Activated naive CD8-positive, alpha-beta T cell treated with anti-CD3 and anti-CD28 coated beads, Interleukin-2, amount 10 ng/mL, durations not matched to agents 7 days and 5 days (primary cell): ENCODE data around the gene LAMA5. TPM values are rescaled to one million over a fixed set of nuclear protein-coding genes. Genes with fewer than 3 reads are reported as not detected.

Experiments
- ATAC-seq: fragments of 150-1000 bp; cut with Tn5 transposase; one replicate; pipeline ENCODE4 v1.10.0; 2021; ENCODE audit warnings: low read depth, moderate library complexity
- POLR2A ChIA-PET: fragments of 350-600 bp; sonication (Branson Sonifier 250); formaldehyde crosslinking; loops from one replicate; lab custom pipeline; 2021; ENCODE audit warnings: antibody characterized with exemption; lab: Charles Lee
- DNase-seq: peaks from one replicate; pipeline ENCODE4 v3.0.0; 2021
- H3K27ac Mint-ChIP-seq: one replicate; pipeline ENCODE4 v1.8.0; 2022; ENCODE audit warnings: mild to moderate bottlenecking, mixed read lengths
- H3K27me3 Mint-ChIP-seq: one replicate; pipeline ENCODE4 v1.8.0; 2022; ENCODE audit warnings: mild to moderate bottlenecking, moderate library complexity, mixed read lengths
- H3K36me3 Mint-ChIP-seq: one replicate; pipeline ENCODE4 v1.8.0; 2021; ENCODE audit warnings: mild to moderate bottlenecking, mixed read lengths
- H3K4me1 Mint-ChIP-seq: one replicate; pipeline ENCODE4 v1.8.0; 2021; ENCODE audit warnings: mixed read lengths
- H3K4me3 Mint-ChIP-seq: one replicate; pipeline ENCODE4 v1.8.0; 2022; ENCODE audit warnings: mild to moderate bottlenecking, moderate library complexity, mixed read lengths
- H3K9me3 Mint-ChIP-seq: one replicate; pipeline ENCODE4 v1.8.0; 2021; ENCODE audit warnings: mixed read lengths
- total RNA-seq, 2 experiments: library from RNA; stranded (reverse); gene quantifications; one replicate each; pipeline ENCODE4 v1.2.3, GENCODE V29; 2021

The LAMA5 gene
- total RNA-seq, 2 experiments from 2014 or later = 0.54 to 0.80 TPM

DNA sequence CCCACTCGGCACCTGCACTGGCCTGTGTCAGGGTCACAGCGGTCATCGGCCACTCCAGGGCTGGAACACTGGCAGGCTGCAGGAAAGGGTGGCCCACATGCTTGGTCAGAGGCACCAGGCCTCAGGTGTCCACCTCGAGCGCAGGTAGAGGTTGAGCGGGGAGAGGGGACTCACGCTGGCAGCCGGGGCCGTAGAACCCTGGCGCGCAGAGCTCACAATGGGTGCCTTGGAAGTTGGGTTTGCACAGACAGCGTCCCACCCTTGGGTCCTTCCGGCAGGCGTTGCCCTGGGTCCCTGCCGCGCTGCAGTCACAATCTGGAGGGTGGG, 28.9 kb downstream of the LAMA5 start:
- POLR2A ChIA-PET = no interaction called here
- peaks cover 1% of the 10 kb centered on the region for H3K27me3 Mint-ChIP-seq
- H3K36me3 Mint-ChIP-seq = peaks cover 1% of the 10 kb centered on the region
- H3K27ac Mint-ChIP-seq = no peak overlapping the region
- no peaks in the 10 kb centered on the region for H3K9me3 Mint-ChIP-seq
- ATAC-seq (no peak), DNase-seq (no peak)
- H3K4me3 Mint-ChIP-seq = no peak overlapping the region
- no peaks in the 10 kb centered on the region for H3K4me1 Mint-ChIP-seq

DNA sequence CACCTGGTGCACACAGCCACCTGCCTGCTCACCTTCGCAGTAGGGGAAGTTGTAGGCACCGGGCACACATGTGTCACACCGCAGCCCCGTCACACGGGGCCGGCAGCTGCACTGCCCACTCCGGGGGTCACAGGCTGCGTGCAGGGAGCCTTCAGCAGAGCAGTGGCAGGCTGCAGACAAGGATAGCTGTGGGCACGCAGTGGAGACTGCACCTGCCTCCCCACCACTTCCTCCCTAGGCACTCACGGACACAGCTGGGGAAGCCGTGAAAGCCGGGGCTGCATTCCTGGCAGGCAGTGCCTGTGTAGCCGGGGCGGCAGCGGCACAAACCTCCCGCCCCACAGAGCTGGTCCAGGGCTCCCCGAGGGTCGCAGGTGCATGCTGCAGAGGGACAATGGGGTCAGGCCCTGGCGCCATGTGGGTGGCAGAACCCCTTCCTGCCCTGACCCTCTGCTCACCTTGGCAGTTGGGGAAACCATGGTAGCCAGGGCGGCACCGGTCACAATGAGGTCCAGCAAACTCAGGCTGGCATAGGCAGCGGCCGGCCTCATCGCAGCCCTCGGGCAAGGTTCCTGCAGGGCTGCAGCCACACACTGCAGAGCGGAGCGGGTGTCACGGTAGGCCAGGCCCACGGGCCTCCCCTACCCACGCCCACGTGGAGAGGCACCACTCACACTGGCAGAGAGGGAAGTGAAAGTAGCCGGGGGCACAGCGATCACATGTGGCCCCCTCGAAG, 29.4 kb downstream of the LAMA5 start:
- DNase-seq (no peak), ATAC-seq (peak; percentile 46)
- Mint-ChIP-seq H3K4me3 (no peak overlapping the region), H3K27me3 (peaks cover 1% of the 10 kb centered on the region), H3K9me3 (no peaks in the 10 kb centered on the region), H3K4me1 (no peaks in the 10 kb centered on the region), H3K36me3 (peaks cover 1% of the 10 kb centered on the region), H3K27ac (no peak overlapping the region)
- POLR2A ChIA-PET = no interaction called here

DNA sequence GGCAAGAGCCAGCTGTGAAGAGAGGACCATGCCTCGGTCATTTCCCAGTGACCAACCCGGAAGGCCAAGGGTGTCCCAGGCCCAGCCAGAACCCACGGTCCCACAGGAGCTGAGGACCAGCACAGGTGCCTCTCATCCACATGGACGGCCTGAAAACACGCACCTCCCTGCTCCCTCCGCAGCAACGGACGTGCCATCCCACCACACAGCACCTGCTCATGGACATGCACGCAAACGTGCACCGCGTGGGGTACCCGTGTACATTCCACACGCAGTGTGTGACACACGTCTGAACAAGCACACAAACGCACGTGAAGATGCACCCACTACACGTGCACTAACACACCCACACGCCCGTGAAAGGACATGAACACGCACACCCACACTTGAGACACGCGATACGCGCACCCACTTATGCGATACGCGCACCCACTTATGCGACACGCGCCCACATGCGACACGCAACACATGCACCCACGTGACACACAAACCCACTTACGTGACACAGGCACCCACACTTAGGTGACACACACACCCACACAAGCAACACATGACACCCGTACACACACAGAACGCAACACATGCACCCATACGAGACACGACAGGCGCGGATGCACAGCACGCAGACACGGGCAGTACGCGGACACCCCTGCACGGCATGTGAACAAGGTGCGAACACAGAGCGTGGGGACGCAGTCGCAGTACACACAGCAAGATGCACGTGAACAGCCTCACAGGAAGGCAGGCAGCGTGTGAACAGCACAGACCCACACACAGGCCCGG, 30.1 kb downstream of the LAMA5 start:
- H3K27ac Mint-ChIP-seq = no peak overlapping the region
- DNase-seq (no peak), ATAC-seq (no peak)
- POLR2A ChIA-PET = no interaction called here
- H3K4me3 Mint-ChIP-seq = no peak overlapping the region
- peaks cover 1% of the 10 kb centered on the region for H3K27me3 Mint-ChIP-seq
- no peaks in the 10 kb centered on the region for H3K4me1 Mint-ChIP-seq
- H3K36me3 Mint-ChIP-seq = peaks cover 1% of the 10 kb centered on the region
- no peaks in the 10 kb centered on the region for H3K9me3 Mint-ChIP-seq

DNA sequence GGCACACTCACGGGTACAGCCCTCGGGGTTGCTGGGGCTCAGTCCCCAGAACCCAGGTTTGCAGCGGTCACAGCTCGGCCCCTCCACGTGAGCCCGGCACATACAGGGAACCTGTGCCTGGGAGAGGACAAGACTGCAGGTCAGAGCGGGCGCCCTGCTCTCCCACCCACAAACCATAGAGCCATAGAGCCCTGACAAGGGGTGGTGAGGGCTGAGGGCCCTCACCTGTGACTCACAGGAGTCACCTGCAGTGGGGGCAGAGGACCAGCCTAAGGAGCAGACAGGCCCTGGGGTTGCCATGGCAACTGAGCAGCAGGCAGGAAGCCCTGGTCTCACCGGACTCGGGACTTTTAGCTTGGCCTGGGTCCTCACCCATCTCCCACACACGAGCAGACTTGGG, 30.8 kb downstream of the LAMA5 start:
- H3K27me3 Mint-ChIP-seq = peaks cover 1% of the 10 kb centered on the region
- POLR2A ChIA-PET = no interaction called here
- DNase-seq (no peak), ATAC-seq (no peak)
- no peaks in the 10 kb centered on the region for H3K4me1 Mint-ChIP-seq
- no peak overlapping the region for H3K4me3 Mint-ChIP-seq
- no peaks in the 10 kb centered on the region for H3K9me3 Mint-ChIP-seq
- H3K27ac Mint-ChIP-seq = no peak overlapping the region
- peaks cover 1% of the 10 kb centered on the region for H3K36me3 Mint-ChIP-seq

GRCh38 chr20:62335532-62335931, 31.6 kb downstream of the LAMA5 start:
- H3K36me3 Mint-ChIP-seq = peaks cover 1% of the 10 kb centered on the region
- no peak for DNase-seq

GRCh38 chr20:62334881-62335280, 32.2 kb downstream of the LAMA5 start:
- no peak overlapping the region for H3K27ac Mint-ChIP-seq
- no peak for ATAC-seq
- H3K4me1 Mint-ChIP-seq = no peaks in the 10 kb centered on the region
- peaks cover 1% of the 10 kb centered on the region for H3K27me3 Mint-ChIP-seq
- peaks cover 1% of the 10 kb centered on the region for H3K36me3 Mint-ChIP-seq
- no peak for DNase-seq
- no peak overlapping the region for H3K4me3 Mint-ChIP-seq
- no peaks in the 10 kb centered on the region for H3K9me3 Mint-ChIP-seq
- POLR2A ChIA-PET = no interaction called here

More at GRCh38 chr20:62335532-62335931, 31.6 kb downstream of the LAMA5 start:
- Mint-ChIP-seq H3K27me3 (peaks cover 1% of the 10 kb centered on the region), H3K27ac (no peak overlapping the region), H3K9me3 (no peaks in the 10 kb centered on the region), H3K4me3 (no peak overlapping the region), H3K4me1 (no peaks in the 10 kb centered on the region)
- no peak for ATAC-seq
- POLR2A ChIA-PET = no interaction called here

DNA sequence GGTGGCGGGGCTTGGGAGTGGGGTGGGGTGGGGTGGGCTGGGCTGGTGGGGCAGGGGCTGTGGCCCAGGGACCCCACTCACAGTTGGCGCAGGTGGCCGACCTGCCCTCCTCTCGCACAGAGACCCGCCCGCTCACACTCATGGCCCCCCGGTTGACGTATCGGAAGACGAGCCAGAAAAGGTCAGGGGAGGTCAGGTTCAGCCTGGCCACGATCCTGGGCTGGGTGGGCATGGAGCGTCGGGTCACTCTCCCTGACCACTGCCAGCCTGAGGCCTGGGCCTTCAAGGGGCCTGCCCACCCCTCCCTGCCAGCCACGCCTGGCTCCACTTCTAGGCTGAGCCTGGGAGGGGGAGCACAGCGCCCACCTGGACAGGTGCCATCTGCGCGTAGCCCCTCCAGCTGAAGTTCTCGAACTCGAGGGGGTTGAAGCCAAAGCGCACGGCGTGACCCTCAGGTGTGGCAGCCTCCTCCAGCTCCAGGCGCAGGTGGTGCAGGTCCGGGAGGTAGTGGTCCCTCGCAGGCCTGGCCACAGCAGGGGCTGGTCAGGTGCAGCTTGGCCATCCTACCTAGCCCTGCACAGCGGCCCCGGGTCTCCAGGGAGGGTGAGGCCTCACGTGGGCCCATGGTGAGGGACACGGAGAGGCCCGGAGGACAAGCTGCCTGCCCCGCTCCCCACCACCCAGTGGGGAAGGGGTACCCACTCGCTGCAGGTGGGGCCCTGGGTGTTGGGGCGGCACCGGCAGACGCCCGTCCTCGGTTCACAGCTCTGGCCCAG, 33.1 kb downstream of the LAMA5 start:
- DNase-seq = no peak
- H3K27me3 Mint-ChIP-seq = peaks cover 1% of the 10 kb centered on the region
- no peaks in the 10 kb centered on the region for H3K9me3 Mint-ChIP-seq
- POLR2A ChIA-PET = no interaction called here
- no peaks in the 10 kb centered on the region for H3K4me1 Mint-ChIP-seq
- ATAC-seq = no peak
- H3K36me3 Mint-ChIP-seq = no peaks in the 10 kb centered on the region
- no peak overlapping the region for H3K27ac Mint-ChIP-seq
- no peak overlapping the region for H3K4me3 Mint-ChIP-seq

DNA sequence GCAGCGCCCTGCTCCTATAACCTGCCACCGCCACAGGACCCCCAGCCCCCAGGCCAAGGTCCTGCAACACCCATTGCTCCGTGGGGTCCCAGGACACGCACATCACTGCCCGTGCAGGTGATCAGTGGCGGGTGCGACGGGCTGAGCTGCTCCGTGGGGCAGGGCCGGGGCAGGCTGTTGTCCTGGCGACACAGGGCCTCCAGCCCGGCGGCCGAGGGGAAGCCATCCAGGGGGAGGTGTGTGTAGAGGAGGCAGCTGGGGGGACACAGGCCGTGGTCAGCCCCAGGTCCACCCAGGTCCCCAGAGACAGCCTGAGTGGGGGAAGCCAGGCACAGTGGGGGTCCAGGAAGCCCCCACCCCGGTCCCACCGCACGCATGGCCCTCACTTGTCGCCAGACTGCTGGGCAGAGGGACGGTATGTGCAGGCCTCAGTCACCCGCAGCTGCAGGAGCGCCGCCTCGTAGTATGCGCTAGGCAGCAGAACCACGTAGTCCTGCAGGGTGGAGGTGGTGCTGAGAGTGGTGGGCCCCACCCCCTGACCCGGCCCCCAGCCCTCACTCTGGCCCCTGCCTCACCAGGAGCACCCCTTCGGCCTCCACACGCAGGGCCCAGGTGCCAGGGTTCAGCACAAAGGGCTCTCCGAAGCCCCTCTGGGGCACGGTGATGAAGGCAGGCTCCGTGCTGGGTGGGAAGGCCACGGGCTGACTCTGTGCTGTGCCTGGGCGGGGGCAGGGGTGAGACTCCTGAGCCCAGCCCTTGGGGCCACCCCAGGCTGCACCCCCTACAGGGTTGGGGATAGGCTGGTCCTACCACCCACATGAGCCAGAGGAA, 33.9 kb downstream of the LAMA5 start:
- Mint-ChIP-seq H3K9me3 (no peaks in the 10 kb centered on the region), H3K4me3 (no peak overlapping the region), H3K4me1 (no peaks in the 10 kb centered on the region), H3K27me3 (peaks cover 1% of the 10 kb centered on the region), H3K36me3 (no peaks in the 10 kb centered on the region), H3K27ac (no peak overlapping the region)
- DNase-seq = no peak
- POLR2A ChIA-PET = no interaction called here
- no peak for ATAC-seq

GRCh38 chr20:62332421-62332820, 34.7 kb downstream of the LAMA5 start:
- H3K9me3 Mint-ChIP-seq = no peaks in the 10 kb centered on the region
- POLR2A ChIA-PET = no interaction called here

DNA sequence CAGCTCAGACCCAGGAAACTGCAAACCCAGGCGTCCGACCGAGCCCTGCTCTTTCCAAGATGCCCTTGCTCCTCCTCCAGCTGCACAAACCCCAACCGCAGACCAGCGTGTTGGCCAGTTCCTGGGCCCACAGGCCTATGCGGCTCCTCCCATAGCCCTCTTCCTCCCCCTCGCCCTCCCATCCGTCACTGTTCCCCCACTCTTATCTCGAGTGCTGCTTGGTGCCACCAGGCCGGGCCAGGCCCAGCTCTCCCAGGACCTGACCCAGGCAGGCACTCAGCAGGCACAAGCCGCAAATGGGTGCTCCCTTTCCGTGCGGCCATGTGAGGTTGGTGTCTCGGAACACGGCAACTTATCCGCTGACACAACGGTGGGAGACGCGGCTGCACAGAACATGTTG, 35.8 kb downstream of the LAMA5 start:
- Mint-ChIP-seq H3K36me3 (no peaks in the 10 kb centered on the region), H3K4me3 (no peak overlapping the region), H3K9me3 (no peaks in the 10 kb centered on the region), H3K27me3 (no peaks in the 10 kb centered on the region), H3K4me1 (no peaks in the 10 kb centered on the region), H3K27ac (no peak overlapping the region)
- DNase-seq = no peak
- POLR2A ChIA-PET = no interaction called here
- no peak for ATAC-seq

More at GRCh38 chr20:62332421-62332820, 34.7 kb downstream of the LAMA5 start:
- no peak for ATAC-seq
- DNase-seq = no peak
- H3K4me1 Mint-ChIP-seq = no peaks in the 10 kb centered on the region
- no peak overlapping the region for H3K27ac Mint-ChIP-seq
- H3K36me3 Mint-ChIP-seq = no peaks in the 10 kb centered on the region
- H3K27me3 Mint-ChIP-seq = peaks cover 1% of the 10 kb centered on the region
- no peak overlapping the region for H3K4me3 Mint-ChIP-seq

DNA sequence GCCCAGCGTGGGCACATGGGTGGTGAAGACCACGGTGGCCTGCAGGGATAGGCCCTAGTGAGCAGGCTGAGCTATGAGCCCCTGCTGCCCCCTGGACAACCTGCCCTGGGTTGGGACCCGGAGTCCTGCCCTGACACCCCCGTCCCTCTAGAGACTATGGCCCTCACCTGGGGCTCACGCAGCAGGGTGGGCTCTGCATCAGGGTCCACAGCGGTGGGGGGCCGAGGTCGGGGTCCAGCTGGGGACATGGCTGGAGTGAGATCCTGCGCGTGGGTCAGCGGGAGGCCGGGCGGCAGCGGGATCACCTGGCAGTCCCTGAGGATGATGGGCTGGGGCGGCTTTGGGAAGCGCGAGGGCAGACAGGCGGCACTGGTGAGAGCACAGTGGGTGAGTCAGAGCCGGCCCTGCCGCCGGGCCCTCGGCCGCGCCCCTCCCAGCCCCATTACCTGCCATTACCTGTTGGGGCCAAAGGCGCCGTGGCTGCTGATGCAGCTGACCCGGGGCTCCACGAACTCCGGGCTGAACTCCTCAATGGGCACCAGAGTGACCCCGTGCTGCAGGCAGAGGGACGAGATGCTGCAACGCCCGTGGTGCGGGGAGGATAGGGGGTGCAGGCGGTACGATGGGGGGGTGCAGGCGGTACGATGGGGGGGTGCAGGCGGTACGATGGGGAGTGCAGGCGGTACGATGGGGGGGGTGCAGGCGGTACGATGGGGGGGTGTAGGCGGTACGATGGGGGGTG, 36.4 kb downstream of the LAMA5 start:
- Mint-ChIP-seq H3K9me3 (no peaks in the 10 kb centered on the region), H3K4me1 (no peaks in the 10 kb centered on the region), H3K4me3 (no peak overlapping the region), H3K36me3 (no peaks in the 10 kb centered on the region), H3K27me3 (no peaks in the 10 kb centered on the region), H3K27ac (no peak overlapping the region)
- no peak for DNase-seq
- POLR2A ChIA-PET = no interaction called here
- no peak for ATAC-seq
